ENCODE results near the gene FBN2. TPM values are rescaled to one million over a fixed set of nuclear protein-coding genes. Genes with fewer than 3 reads are reported as not detected.

The FBN2 gene
- total RNA-seq, 1 experiment from 2014 or later: 0.08 TPM

DNA sequence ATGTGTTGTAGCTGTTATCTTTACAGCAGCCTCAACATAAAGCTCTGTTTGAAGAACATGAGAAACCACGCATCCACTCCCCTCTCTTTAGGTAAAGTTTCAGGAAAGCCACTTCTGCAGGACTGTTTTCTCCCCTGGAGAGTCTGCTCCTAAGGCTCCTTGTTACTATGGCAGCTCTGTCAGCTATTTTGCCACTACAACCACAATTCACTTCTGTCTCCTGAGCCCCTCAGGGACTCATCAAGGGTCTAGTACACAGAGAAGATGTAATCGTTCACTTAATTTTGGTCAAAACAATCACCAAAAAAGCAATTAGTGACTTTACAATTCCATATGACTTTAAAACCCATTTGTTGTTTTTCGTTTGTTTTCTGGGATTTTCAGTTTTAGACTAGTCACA is 157.7 kb downstream of the FBN2 start:
- POLR2A ChIA-PET: no interaction called here
- DNase-seq (ENCODE audit: low read depth, low spot score): no peak
- Histone ChIP-seq H3K4me3 (ENCODE audit: low read depth in 2 of 2, low read length in 2 of 2) (no peak overlapping the region), H3K36me3 (ENCODE audit: control insufficient read depth, insufficient read depth, low read length) (no peaks in the 10 kb centered on the region), H3K27ac (ENCODE audit: low read length) (no peak overlapping the region), H3K27me3 (ENCODE audit: control insufficient read depth, insufficient read depth, low read length) (no peaks in the 10 kb centered on the region), H3K4me1 (ENCODE audit: control insufficient read depth, insufficient read depth, low read length) (no peaks in the 10 kb centered on the region), H3K9me3 (ENCODE audit: control insufficient read depth, insufficient read depth, low read depth, low read length) (no peaks in the 10 kb centered on the region)
- BruUV-seq (replicated peaks): no TSS peak
- in situ Hi-C loops (cut with HindIII; ENCODE audit: low pct_unique_long_range_greater_than_20kb, low sequenced_read_pairs): no loop called here
- TF ChIP-seq, protein P1, sequence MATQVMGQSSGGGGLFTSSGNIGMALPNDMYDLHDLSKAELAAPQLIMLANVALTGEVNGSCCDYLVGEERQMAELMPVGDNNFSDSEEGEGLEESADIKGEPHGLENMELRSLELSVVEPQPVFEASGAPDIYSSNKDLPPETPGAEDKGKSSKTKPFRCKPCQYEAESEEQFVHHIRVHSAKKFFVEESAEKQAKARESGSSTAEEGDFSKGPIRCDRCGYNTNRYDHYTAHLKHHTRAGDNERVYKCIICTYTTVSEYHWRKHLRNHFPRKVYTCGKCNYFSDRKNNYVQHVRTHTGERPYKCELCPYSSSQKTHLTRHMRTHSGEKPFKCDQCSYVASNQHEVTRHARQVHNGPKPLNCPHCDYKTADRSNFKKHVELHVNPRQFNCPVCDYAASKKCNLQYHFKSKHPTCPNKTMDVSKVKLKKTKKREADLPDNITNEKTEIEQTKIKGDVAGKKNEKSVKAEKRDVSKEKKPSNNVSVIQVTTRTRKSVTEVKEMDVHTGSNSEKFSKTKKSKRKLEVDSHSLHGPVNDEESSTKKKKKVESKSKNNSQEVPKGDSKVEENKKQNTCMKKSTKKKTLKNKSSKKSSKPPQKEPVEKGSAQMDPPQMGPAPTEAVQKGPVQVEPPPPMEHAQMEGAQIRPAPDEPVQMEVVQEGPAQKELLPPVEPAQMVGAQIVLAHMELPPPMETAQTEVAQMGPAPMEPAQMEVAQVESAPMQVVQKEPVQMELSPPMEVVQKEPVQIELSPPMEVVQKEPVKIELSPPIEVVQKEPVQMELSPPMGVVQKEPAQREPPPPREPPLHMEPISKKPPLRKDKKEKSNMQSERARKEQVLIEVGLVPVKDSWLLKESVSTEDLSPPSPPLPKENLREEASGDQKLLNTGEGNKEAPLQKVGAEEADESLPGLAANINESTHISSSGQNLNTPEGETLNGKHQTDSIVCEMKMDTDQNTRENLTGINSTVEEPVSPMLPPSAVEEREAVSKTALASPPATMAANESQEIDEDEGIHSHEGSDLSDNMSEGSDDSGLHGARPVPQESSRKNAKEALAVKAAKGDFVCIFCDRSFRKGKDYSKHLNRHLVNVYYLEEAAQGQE (IDR thresholded peaks at IDR 0.05; ENCODE audit: insufficient read depth in 1 of 2, low read depth in 2 of 2, low read length in 1 of 2): no peak
- TF ChIP-seq TCF7L2 (IDR thresholded peaks at IDR 0.05; ENCODE audit: low read depth, low read length): no peak
- TF ChIP-seq, protein P2, sequence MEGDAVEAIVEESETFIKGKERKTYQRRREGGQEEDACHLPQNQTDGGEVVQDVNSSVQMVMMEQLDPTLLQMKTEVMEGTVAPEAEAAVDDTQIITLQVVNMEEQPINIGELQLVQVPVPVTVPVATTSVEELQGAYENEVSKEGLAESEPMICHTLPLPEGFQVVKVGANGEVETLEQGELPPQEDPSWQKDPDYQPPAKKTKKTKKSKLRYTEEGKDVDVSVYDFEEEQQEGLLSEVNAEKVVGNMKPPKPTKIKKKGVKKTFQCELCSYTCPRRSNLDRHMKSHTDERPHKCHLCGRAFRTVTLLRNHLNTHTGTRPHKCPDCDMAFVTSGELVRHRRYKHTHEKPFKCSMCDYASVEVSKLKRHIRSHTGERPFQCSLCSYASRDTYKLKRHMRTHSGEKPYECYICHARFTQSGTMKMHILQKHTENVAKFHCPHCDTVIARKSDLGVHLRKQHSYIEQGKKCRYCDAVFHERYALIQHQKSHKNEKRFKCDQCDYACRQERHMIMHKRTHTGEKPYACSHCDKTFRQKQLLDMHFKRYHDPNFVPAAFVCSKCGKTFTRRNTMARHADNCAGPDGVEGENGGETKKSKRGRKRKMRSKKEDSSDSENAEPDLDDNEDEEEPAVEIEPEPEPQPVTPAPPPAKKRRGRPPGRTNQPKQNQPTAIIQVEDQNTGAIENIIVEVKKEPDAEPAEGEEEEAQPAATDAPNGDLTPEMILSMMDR (IDR thresholded peaks at IDR 0.05): no peak
- intact Hi-C loops (cut with micrococcal nuclease; ENCODE audit: unreplicated experiment): no loop called here
- CTCF ChIA-PET: no interaction called here
- ATAC-seq: no peak

DNA sequence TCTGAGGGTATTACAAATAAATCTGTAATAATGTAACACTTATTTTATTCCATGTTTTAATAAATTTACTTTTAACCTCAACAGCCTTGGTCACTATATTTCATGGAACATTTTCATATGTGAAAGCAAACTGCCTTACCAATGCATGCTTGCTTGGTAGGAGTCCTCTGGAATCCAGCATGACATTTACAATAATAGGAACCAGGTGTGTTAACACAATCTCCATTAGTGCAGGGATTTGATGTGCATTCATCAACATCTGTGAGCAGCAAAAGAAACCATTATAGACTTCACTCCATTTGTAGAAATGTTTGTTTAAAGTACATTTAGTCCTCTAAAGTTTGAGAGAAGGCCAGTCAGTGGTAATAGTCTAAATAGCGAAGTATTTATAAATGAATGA is 159.4 kb downstream of the FBN2 start:
- Histone ChIP-seq H3K27me3 (ENCODE audit: control insufficient read depth, insufficient read depth, low read length) (no peaks in the 10 kb centered on the region), H3K36me3 (ENCODE audit: control insufficient read depth, insufficient read depth, low read length) (no peaks in the 10 kb centered on the region), H3K9me3 (ENCODE audit: control insufficient read depth, insufficient read depth, low read depth, low read length) (no peaks in the 10 kb centered on the region), H3K4me1 (ENCODE audit: control insufficient read depth, insufficient read depth, low read length) (no peaks in the 10 kb centered on the region), H3K27ac (ENCODE audit: low read length) (no peak overlapping the region), H3K4me3 (ENCODE audit: low read depth in 2 of 2, low read length in 2 of 2) (no peak overlapping the region)
- CTCF ChIA-PET: no interaction called here
- no TSS peak for BruUV-seq (replicated peaks)
- intact Hi-C loops (cut with micrococcal nuclease; ENCODE audit: unreplicated experiment): no loop called here
- POLR2A ChIA-PET: no interaction called here
- TF ChIP-seq SIN3A (IDR thresholded peaks at IDR 0.05; ENCODE audit: borderline replicate concordance, insufficient read depth, low read depth, low read length) (no peak), POLR2AphosphoS5 (IDR thresholded peaks at IDR 0.05; ENCODE audit: low read depth, low read length) (no peak), TCF7L2 (IDR thresholded peaks at IDR 0.05; ENCODE audit: low read depth, low read length) (no peak)
- TF ChIP-seq, protein P1 (IDR thresholded peaks at IDR 0.05; ENCODE audit: insufficient read depth in 1 of 2, low read depth in 2 of 2, low read length in 1 of 2): no peak
- ATAC-seq (no peak), DNase-seq (ENCODE audit: low read depth, low spot score) (no peak)
- in situ Hi-C loops (cut with HindIII; ENCODE audit: low pct_unique_long_range_greater_than_20kb, low sequenced_read_pairs): no loop called here
